ENCODE results near the gene NCOA5.

DNA sequence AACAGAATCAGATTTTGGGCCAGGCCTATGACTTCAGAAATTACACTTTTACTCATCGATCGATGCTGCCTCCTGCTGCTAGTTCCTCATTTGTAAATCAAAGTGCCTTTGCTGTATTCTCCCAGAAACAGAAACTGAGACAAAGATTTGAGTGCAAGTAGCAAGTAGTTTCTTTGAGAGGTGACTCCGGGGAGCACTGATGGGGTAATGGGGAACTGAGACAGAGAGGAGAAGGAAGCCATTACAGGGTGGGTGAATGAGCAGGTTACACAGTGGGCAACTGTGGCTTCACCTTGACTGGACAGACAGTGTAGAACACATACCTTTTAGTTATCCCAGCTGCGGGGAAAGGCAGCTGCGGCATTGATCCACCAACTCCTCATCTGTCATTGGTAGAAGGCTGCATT lies 18.7 kb upstream of the NCOA5 start:
- TF ChIP-seq, protein P1, sequence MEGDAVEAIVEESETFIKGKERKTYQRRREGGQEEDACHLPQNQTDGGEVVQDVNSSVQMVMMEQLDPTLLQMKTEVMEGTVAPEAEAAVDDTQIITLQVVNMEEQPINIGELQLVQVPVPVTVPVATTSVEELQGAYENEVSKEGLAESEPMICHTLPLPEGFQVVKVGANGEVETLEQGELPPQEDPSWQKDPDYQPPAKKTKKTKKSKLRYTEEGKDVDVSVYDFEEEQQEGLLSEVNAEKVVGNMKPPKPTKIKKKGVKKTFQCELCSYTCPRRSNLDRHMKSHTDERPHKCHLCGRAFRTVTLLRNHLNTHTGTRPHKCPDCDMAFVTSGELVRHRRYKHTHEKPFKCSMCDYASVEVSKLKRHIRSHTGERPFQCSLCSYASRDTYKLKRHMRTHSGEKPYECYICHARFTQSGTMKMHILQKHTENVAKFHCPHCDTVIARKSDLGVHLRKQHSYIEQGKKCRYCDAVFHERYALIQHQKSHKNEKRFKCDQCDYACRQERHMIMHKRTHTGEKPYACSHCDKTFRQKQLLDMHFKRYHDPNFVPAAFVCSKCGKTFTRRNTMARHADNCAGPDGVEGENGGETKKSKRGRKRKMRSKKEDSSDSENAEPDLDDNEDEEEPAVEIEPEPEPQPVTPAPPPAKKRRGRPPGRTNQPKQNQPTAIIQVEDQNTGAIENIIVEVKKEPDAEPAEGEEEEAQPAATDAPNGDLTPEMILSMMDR (conservative IDR thresholded peaks at IDR 0.05; ENCODE audit: low read depth in 2 of 2) = no peak
- TF ChIP-seq JUNB (IDR thresholded peaks at IDR 0.05; ENCODE audit: unreplicated experiment) = no peak
- no peak for TF ChIP-seq POLR2AphosphoS5 (IDR thresholded peaks at IDR 0.05; ENCODE audit: low read depth)
- no peak for TF ChIP-seq CREB1 (CRISPR knock-in tag; IDR thresholded peaks at IDR 0.05; ENCODE audit: low read depth)
- TF ChIP-seq, protein P2, sequence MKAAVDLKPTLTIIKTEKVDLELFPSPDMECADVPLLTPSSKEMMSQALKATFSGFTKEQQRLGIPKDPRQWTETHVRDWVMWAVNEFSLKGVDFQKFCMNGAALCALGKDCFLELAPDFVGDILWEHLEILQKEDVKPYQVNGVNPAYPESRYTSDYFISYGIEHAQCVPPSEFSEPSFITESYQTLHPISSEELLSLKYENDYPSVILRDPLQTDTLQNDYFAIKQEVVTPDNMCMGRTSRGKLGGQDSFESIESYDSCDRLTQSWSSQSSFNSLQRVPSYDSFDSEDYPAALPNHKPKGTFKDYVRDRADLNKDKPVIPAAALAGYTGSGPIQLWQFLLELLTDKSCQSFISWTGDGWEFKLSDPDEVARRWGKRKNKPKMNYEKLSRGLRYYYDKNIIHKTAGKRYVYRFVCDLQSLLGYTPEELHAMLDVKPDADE (IDR thresholded peaks at IDR 0.05) = no peak
- no peak for TF ChIP-seq ZNF114 (CRISPR knock-in tag; IDR thresholded peaks at IDR 0.05)
- no peak for TF ChIP-seq EZH2 (IDR thresholded peaks at IDR 0.05; ENCODE audit: low read depth, unreplicated experiment)
- TF ChIP-seq REST (IDR thresholded peaks at IDR 0.05; ENCODE audit: unreplicated experiment) = no peak
- TF ChIP-seq EZH2phosphoT487 (IDR thresholded peaks at IDR 0.05; ENCODE audit: unreplicated experiment) = no peak
- TF ChIP-seq ZNF331 (CRISPR knock-in tag; IDR thresholded peaks at IDR 0.05; ENCODE audit: low read depth) = no peak
- no peak for TF ChIP-seq NANOG (IDR thresholded peaks at IDR 0.05; ENCODE audit: borderline replicate concordance)
- TF ChIP-seq STAT1 (IDR thresholded peaks at IDR 0.05; ENCODE audit: unreplicated experiment) = no peak
